Fibroblast of lung (primary cell): ENCODE measurements around the gene DCXR. TPM values are rescaled to one million over a fixed set of nuclear protein-coding genes. Genes with fewer than 3 reads are reported as not detected.
A peak's percentile ranks its signal among the peaks of the same experiment; 100 is the strongest.

Experiments
- DNase-seq, 2 donors: peaks; one replicate each; pipeline versions ENCODE4 v3.0.0 to v3.0.0-alpha.2; 2010; ENCODE audit warnings: low read depth in 2 of 2
- H2AFZ ChIP-seq: 2 replicates; pipeline ENCODE4 v1.5.1; 2012; ENCODE audit warnings: low read length, control low read depth, inconsistent platforms
- H3K27ac ChIP-seq: 2 replicates; pipeline ENCODE4 v1.5.1; 2011; ENCODE audit warnings: low read length, control low read depth; ENCODE audit not compliant: insufficient read depth
- H3K27me3 ChIP-seq: 2 replicates; pipeline ENCODE4 v1.5.1; 2011; ENCODE audit warnings: mild to moderate bottlenecking, low read length; ENCODE audit not compliant: control insufficient read depth, insufficient read depth
- H3K36me3 ChIP-seq: 2 replicates; pipeline ENCODE4 v1.5.1; 2011; ENCODE audit warnings: low read length; ENCODE audit not compliant: control insufficient read depth, insufficient read depth
- H3K4me1 ChIP-seq: 2 replicates; pipeline ENCODE4 v1.5.1; 2011; ENCODE audit warnings: low read length; ENCODE audit not compliant: control insufficient read depth, insufficient read depth; ENCODE audit errors: extremely low read depth
- H3K4me2 ChIP-seq: 2 replicates; pipeline ENCODE4 v1.5.1; 2011; ENCODE audit warnings: low read length, control low read depth; ENCODE audit not compliant: insufficient read depth; ENCODE audit errors: extremely low read depth
- H3K4me3 ChIP-seq, 4 experiments: fragments of 200-600 bp in 1 of 4; sonication (generic) in 1 of 4; replicated peaks in 1 of 4; 2 replicates each; pipeline ENCODE4 v1.5.1; 2011 to 2016; ENCODE audit warnings: low read length in 4 of 4, low read depth in 3 of 4, mild to moderate bottlenecking in 3 of 4, control low read depth in 2 of 4, inconsistent platforms in 1 of 4, mixed read lengths in 1 of 4; ENCODE audit not compliant: insufficient read depth in 1 of 4; ENCODE audit errors: control extremely low read depth in 1 of 4
- H3K79me2 ChIP-seq: 2 replicates; pipeline ENCODE4 v1.5.1; 2012; ENCODE audit warnings: mild to moderate bottlenecking, low read length, inconsistent platforms; ENCODE audit not compliant: control insufficient read depth, insufficient read depth
- H3K9ac ChIP-seq: 2 replicates; pipeline ENCODE4 v1.5.1; 2011; ENCODE audit warnings: mild to moderate bottlenecking, low read length, control low read depth; ENCODE audit not compliant: insufficient read depth
- H3K9me3 ChIP-seq: 2 replicates; pipeline ENCODE4 v1.5.1; 2012; ENCODE audit warnings: low read depth, low read length; ENCODE audit not compliant: control insufficient read depth, insufficient read depth
- H4K20me1 ChIP-seq: 2 replicates; pipeline ENCODE4 v1.5.1; 2011; ENCODE audit warnings: low read length; ENCODE audit not compliant: control insufficient read depth, insufficient read depth; ENCODE audit errors: extremely low read depth
- EZH2 ChIP-seq: IDR thresholded peaks from 2 replicates; pipeline ENCODE4 v1.5.1; 2012; ENCODE audit warnings: low read length, control low read depth, mild to moderate bottlenecking; ENCODE audit errors: missing control alignments
- polyA plus RNA-seq, 2 donors: library from polyadenylated mRNA; depleted of rRNA in 1 of 2; stranded (reverse) in 1 of 2; unstranded in 1 of 2; fragments of >200 nt; gene quantifications; 2 replicates each; pipeline ENCODE4 v1.2.1, GENCODE V29; 2011 to 2012; ENCODE audit warnings: missing spikeins in 1 of 2
- total RNA-seq: library from RNA; depleted of rRNA; stranded (reverse); fragments of >200 nt; gene quantifications from 2 replicates; pipeline ENCODE4 v1.2.1, GENCODE V29; 2014
- TF ChIP-seq, protein P1 (sequence below), 2 donors: IDR thresholded peaks in 1 of 2; conservative IDR thresholded peaks in 1 of 2; 1 replicate in 1 of 2; 2 replicates in 1 of 2; pipeline ENCODE4 v1.5.1; 2011 to 2012; ENCODE audit warnings: low read length in 2 of 2, control low read depth in 1 of 2, inconsistent platforms in 1 of 2, low read depth in 1 of 2, mild to moderate bottlenecking in 1 of 2

Gene DCXR
- total and polyA plus RNA-seq, 2 donors (not counting 1 experiment from before 2014, with no cell fraction given): 34.8 to 43.6 TPM

DNA sequence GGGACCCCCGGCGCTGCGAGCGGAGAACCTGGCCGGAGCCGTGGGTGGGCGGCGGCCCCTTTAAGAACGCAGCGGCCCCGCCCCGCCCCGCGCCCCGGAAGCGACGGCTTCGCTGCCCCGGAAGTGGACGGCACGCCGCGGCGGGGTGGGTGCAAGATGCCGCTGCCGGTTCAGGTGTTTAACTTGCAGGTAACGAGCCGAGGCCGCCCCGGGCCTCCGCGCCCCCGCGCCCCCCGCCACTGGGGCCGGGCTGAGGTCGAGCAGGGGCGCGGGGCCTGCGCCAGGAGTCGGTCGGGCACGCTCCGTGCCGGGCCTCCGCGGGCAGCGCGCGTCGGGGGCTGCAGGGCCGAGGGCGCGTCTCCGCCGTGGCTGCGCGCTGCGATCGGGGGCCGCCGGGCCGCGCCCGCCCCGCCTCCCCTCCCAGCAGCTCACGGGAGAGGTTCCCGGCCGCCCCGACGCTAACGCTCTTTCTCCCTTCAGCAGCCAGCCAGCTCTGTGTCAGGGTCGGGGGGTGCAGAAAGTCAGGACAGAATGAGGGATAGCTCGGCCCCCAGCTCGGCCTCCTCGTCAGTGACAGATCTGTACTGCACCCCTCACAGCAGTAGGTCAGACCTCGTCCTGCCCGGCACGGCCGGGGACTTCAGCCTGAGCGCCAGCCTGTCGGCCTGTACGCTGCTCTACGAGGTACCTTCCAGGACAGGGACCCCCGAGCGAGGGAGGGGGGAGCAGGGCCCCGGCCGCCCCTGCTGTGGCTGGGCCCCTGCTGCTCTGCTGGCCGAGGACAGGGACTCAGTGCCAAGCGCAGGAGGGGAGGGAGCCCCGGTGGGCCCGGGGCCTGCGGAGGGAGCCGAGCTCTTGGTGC lies 14.5 kb upstream of the DCXR start, which contains the start of the genes GPS1 and RFNG:
TSS of gene GPS1 (plus strand) at position 123 of the 862 bp plus-strand sequence. CDS start at position 157, 34 bp downstream.
TSS of gene RFNG (minus strand) at position 36 of the 862 bp plus-strand sequence. CDS start 45 bp downstream, outside the sequence.
- peak within 1 kb of the TSS; percentile 72 to 88 (median 82) for H3K4me3 ChIP-seq
- H4K20me1 ChIP-seq: no peaks in the 10 kb centered on the region
- peak within 1 kb of the TSS; percentile 50 for H3K27ac ChIP-seq
- peak within 1 kb of the TSS; percentile 92 for H3K4me2 ChIP-seq
- H3K36me3 ChIP-seq: peaks cover 49% of the 10 kb centered on the region
- peaks cover 7% of the 10 kb centered on the region for H3K4me1 ChIP-seq
- H3K27me3 ChIP-seq: no peaks in the 10 kb centered on the region
- H3K9me3 ChIP-seq: no peaks in the 10 kb centered on the region
- peak; percentile 39 to 55 for DNase-seq
- TF ChIP-seq, protein P1, sequence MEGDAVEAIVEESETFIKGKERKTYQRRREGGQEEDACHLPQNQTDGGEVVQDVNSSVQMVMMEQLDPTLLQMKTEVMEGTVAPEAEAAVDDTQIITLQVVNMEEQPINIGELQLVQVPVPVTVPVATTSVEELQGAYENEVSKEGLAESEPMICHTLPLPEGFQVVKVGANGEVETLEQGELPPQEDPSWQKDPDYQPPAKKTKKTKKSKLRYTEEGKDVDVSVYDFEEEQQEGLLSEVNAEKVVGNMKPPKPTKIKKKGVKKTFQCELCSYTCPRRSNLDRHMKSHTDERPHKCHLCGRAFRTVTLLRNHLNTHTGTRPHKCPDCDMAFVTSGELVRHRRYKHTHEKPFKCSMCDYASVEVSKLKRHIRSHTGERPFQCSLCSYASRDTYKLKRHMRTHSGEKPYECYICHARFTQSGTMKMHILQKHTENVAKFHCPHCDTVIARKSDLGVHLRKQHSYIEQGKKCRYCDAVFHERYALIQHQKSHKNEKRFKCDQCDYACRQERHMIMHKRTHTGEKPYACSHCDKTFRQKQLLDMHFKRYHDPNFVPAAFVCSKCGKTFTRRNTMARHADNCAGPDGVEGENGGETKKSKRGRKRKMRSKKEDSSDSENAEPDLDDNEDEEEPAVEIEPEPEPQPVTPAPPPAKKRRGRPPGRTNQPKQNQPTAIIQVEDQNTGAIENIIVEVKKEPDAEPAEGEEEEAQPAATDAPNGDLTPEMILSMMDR (conservative IDR thresholded peaks at IDR 0.05 in 1 of 2, IDR thresholded peaks at IDR 0.05 in 1 of 2; ENCODE audit: low read depth in 1 of 2, low read length in 2 of 2): no peak
- TF ChIP-seq EZH2: no peak
- H3K9ac ChIP-seq: peak within 1 kb of the TSS; percentile 80
- peak within 1 kb of the TSS; percentile 23 for H2AFZ ChIP-seq
- peaks cover 21% of the 10 kb centered on the region for H3K79me2 ChIP-seq

DNA sequence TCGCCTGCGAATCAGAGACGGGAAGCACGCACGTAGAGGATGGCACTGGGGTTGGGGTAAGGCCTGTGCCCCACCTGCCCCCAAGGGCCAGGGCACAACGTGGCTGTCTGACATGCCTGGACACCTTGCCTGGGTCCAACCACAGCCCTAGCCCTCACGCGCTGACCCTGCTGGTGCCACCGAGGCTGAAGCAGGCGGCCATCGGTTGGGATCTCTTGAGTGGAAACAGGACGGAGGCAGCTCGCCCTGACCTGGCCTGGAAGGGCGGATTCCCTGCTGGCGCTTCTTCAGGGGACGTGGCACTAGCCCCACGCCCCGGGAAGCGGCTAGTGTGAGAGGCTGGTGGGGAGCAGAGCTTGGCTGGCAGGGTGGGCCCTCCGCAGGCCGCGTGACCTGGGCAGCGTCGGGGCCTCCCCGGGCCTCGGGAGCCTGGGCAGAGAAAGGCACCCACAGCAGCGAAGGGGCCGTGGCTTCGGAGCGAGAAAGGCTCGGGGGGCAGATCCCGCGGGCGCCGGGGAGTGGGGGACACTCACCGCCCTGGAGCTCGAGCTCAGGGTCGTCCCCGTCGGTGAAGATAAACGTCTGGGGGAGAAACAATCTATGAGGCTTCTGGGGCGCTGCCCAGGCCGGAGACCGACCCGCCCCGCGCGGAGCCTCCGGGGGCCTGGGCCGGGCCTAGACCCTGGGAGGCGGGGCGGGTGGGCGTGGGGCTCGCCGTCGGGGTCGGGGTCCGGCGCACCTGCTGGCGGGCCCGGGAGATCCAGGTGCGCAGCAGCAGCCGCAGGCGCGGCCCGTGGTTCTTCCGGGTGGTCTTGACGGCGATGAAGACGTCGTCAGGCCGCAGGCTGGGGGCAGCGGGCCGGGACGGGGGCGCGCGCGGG lies 13.5 kb upstream of the DCXR start:
- Histone ChIP-seq H3K4me3 (peak overlapping the region; percentile 47 to 85 (median 71)), H4K20me1 (no peaks in the 10 kb centered on the region), H2AFZ (peak overlapping the region; percentile 23), H3K27ac (peak overlapping the region; percentile 50), H3K4me2 (peak overlapping the region; percentile 62), H3K79me2 (peaks cover 21% of the 10 kb centered on the region), H3K9me3 (no peaks in the 10 kb centered on the region), H3K4me1 (peaks cover 7% of the 10 kb centered on the region), H3K27me3 (no peaks in the 10 kb centered on the region), H3K36me3 (peaks cover 40% of the 10 kb centered on the region), H3K9ac (peak overlapping the region; percentile 70)
- TF ChIP-seq, protein P1 (conservative IDR thresholded peaks at IDR 0.05 in 1 of 2, IDR thresholded peaks at IDR 0.05 in 1 of 2; ENCODE audit: low read depth in 1 of 2, low read length in 2 of 2): no peak
- TF ChIP-seq EZH2: no peak
- no peak for DNase-seq
